HFFc6 (cell line): ENCODE results near the gene PRLR. TPM values are rescaled to one million over a fixed set of nuclear protein-coding genes. Genes with fewer than 3 reads are reported as not detected.

ENCODE experiments used
- DNase-seq: peaks from one replicate; pipeline ENCODE4 v3.0.0-alpha.2; 2018
- H3K27ac Mint-ChIP-seq: 2 replicates; pipeline ENCODE4 v1.8.0; 2020; ENCODE audit warnings: mild to moderate bottlenecking, mixed read lengths
- H3K27me3 Mint-ChIP-seq: 2 replicates; pipeline ENCODE4 v1.8.0; 2021; ENCODE audit warnings: mild to moderate bottlenecking, moderate library complexity, mixed read lengths; ENCODE audit not compliant: insufficient read depth
- H3K36me3 Mint-ChIP-seq: 2 replicates; pipeline ENCODE4 v1.8.0; 2021; ENCODE audit warnings: low read depth, mixed read lengths
- H3K4me1 Mint-ChIP-seq: 2 replicates; pipeline ENCODE4 v1.8.0; 2020; ENCODE audit warnings: low read depth, mixed read lengths
- H3K4me3 Mint-ChIP-seq: 2 replicates; pipeline ENCODE4 v1.8.0; 2020; ENCODE audit warnings: mild to moderate bottlenecking, moderate library complexity, mixed read lengths
- H3K9me3 Mint-ChIP-seq: 2 replicates; pipeline ENCODE4 v1.8.0; 2020; ENCODE audit warnings: mild to moderate bottlenecking, mixed read lengths
- total RNA-seq, 6 experiments: library from RNA; stranded (reverse); fragmentation: NEBNext Ultra II Directional; extraction: Animal tissue kit (Norgen Biotek cat#: 25700); gene quantifications; 2 replicates in 1 of 6; 3 replicates in 5 of 6; pipeline ENCODE4 v1.2.3, GENCODE V29; 2021
- TF ChIP-seq, protein P1 (sequence below): fragments of 200-600 bp; sonication (generic); IDR thresholded peaks from 2 replicates; pipeline ENCODE4 v1.5.0; 2021; ENCODE audit warnings: antibody characterized with exemption, mild to moderate bottlenecking

PRLR gene
- total RNA-seq, 6 experiments from 2014 or later = 0.91 to 1.5 (median 1.3) TPM

DNA sequence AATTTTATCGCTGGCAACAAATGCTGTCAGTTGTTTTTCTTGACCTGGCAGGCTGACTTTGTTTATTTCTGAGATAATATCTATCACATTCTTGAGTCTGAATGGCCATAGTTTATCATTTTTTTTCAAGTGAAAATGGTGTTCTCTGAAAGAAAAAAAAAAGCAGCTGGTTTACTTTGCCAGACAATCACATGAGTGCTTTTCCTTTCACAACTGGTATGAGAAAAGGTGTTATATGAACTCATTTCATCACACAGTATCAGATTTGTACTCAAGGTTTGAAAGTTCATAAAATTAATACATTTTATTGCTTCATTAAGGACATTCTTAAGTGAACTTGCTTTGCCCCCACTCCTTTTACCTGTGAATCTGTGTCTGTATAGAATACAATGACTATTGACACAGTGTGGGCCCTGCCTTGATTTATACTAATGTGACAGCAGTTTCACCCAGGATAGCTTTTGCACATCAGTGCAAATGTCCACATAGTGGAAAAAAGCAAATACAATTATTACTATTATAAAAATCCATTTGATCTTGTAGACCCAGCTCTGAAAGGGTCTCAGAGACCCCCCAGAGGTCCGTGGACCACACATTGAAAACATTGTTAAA, 33.1 kb upstream of the PRLR start:
- H3K36me3 Mint-ChIP-seq = no peaks in the 10 kb centered on the region
- no peaks in the 10 kb centered on the region for H3K9me3 Mint-ChIP-seq
- H3K4me1 Mint-ChIP-seq = no peaks in the 10 kb centered on the region
- no peak overlapping the region for H3K4me3 Mint-ChIP-seq
- peaks cover 2% of the 10 kb centered on the region; the same call in 1 of the 2 replicates for H3K27me3 Mint-ChIP-seq
- DNase-seq = no peak
- TF ChIP-seq, protein P1, sequence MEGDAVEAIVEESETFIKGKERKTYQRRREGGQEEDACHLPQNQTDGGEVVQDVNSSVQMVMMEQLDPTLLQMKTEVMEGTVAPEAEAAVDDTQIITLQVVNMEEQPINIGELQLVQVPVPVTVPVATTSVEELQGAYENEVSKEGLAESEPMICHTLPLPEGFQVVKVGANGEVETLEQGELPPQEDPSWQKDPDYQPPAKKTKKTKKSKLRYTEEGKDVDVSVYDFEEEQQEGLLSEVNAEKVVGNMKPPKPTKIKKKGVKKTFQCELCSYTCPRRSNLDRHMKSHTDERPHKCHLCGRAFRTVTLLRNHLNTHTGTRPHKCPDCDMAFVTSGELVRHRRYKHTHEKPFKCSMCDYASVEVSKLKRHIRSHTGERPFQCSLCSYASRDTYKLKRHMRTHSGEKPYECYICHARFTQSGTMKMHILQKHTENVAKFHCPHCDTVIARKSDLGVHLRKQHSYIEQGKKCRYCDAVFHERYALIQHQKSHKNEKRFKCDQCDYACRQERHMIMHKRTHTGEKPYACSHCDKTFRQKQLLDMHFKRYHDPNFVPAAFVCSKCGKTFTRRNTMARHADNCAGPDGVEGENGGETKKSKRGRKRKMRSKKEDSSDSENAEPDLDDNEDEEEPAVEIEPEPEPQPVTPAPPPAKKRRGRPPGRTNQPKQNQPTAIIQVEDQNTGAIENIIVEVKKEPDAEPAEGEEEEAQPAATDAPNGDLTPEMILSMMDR = no peak
- H3K27ac Mint-ChIP-seq = no peak overlapping the region

DNA sequence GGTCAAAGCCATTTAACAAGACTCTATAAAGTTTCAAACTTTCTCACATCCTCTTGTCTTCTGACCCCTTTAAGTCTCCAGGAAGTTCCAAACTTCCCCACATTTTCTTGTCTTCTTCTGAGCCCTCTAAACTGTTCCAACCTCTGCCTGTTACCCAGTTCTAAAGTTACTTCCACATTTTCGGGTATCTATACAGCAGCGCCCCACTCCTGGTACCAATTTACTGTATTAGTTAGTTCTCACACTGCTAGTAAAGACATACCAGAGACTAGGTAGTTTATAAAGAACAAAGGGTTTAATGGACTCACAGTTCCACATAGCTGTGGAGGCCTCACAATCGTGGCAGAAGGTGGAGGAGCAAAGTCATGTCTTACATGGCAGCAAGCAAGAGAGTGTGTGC, 23.3 kb upstream of the PRLR start:
- peaks cover 6% of the 10 kb centered on the region; the same call in 1 of the 2 replicates for H3K36me3 Mint-ChIP-seq
- TF ChIP-seq, protein P1 = no peak
- DNase-seq = no peak

DNA sequence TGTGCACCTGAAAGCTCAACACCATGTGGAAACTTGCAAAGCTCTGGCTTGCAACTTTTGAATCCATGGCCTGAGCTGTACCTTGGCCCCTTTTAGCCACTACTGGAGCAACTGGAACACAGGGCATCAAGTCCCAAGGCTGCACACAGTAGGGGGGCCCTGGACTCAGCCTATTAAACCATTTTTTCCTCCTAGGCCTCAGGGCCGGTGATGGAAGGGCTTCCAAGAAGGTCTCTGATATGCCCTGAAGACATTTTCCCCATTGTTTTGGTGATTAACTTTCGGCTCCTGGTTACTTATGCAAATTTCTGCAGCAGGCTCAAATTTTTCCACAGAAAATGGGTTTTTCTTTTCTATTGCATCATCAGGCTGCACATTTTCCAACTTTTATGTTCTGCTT, 22.7 kb upstream of the PRLR start:
- Mint-ChIP-seq H3K9me3 (peaks cover 21% of the 10 kb centered on the region), H3K27ac (no peak overlapping the region), H3K27me3 (peaks cover 3% of the 10 kb centered on the region), H3K4me3 (no peak overlapping the region), H3K4me1 (no peaks in the 10 kb centered on the region), H3K36me3 (peaks cover 6% of the 10 kb centered on the region; the same call in 1 of the 2 replicates)
- no peak for DNase-seq
- TF ChIP-seq, protein P1 = no peak

More for the DNA sequence above, 23.3 kb upstream of the PRLR start:
- Mint-ChIP-seq H3K9me3 (peaks cover 21% of the 10 kb centered on the region), H3K4me1 (no peaks in the 10 kb centered on the region), H3K27me3 (peaks cover 3% of the 10 kb centered on the region), H3K27ac (no peak overlapping the region), H3K4me3 (no peak overlapping the region)

DNA sequence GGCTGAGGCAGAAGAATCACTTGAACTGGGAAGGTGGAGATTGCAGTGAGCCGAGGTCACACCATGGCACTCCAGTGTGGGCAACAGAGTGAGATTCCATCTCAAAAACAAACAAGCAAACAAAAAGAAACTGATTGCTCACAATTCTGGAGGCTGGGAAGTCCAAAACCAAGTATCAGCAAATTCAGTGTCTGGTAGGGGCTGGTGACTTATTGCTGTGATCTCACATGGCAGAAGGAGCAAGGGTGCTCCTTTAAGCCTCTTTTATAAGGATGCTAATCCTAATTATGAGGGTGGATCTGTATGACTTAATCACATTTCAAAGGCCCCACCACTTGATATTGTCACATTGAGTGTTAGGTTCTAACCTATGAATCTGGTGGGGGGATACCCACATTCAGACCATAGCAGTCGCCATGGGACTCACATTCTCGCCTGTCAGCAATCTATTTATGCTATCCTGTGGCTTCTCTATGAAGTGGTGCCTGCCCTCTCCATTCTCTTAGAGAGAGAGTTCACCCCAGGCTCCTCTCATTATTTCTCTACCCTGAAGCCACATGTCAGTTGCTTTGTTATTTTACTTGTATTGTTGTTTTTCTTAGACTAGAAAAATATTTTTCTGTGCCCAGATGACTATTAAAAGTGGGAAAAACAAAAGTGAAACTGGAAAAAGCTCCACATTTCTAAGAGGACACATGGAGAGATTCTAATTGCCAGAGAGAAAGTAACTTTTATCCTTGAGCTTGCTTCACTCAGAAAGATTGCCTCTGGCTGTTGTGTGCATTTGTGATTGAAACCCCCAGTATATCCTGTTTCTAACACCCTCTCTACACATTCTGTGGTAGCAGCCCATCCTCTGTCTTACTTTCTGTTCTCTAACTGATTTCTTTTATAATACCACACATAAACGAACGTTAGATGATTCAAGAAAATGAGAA, 18.8 kb upstream of the PRLR start:
- DNase-seq = no peak
- H3K27ac Mint-ChIP-seq = no peak overlapping the region
- TF ChIP-seq, protein P1 = no peak
- peaks cover 10% of the 10 kb centered on the region for H3K27me3 Mint-ChIP-seq
- H3K4me3 Mint-ChIP-seq = peak overlapping the region; percentile 81
- H3K4me1 Mint-ChIP-seq = no peaks in the 10 kb centered on the region; the same call in 1 of the 2 replicates
- H3K9me3 Mint-ChIP-seq = peaks cover 21% of the 10 kb centered on the region
- peaks cover 6% of the 10 kb centered on the region; the same call in 1 of the 2 replicates for H3K36me3 Mint-ChIP-seq

DNA sequence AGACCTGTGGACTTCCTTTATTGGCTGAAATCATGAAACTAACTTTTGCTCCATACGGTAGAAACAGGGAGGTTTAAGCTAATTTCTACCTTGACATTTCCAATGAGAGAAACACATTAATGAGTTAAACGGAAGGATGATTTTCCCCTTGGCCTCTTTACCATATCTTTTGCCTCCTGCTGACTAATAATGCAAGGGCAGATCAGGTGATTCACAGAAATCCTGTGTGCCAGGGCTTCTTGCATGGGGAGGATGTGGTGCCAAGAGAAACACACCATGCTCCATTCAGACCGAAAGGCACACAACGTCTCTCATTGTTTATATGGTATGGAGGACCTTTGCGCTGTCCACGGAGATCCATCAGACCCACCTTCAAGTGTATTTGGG, 17.4 kb upstream of the PRLR start:
- Mint-ChIP-seq H3K27ac (no peak overlapping the region), H3K9me3 (peaks cover 10% of the 10 kb centered on the region)
- DNase-seq = no peak

More for the DNA sequence above, 17.4 kb upstream of the PRLR start:
- peaks cover 10% of the 10 kb centered on the region for H3K27me3 Mint-ChIP-seq
- no peak overlapping the region for H3K4me3 Mint-ChIP-seq
- TF ChIP-seq, protein P1 = no peak
- H3K4me1 Mint-ChIP-seq = no peaks in the 10 kb centered on the region; the same call in 1 of the 2 replicates
- H3K36me3 Mint-ChIP-seq = no peaks in the 10 kb centered on the region
